HG02798 (cell line): ENCODE measurements around the gene DGKE.
A peak's percentile ranks its signal among the peaks of the same experiment; 100 is the strongest.

Experiments
- ATAC-seq: cut with Tn5 transposase; IDR thresholded peaks from one replicate; pipeline ENCODE4 v1.9.1; 2021; ENCODE audit warnings: mild to moderate bottlenecking; ENCODE audit not compliant: unreplicated experiment, poor library complexity

DGKE gene

DNA sequence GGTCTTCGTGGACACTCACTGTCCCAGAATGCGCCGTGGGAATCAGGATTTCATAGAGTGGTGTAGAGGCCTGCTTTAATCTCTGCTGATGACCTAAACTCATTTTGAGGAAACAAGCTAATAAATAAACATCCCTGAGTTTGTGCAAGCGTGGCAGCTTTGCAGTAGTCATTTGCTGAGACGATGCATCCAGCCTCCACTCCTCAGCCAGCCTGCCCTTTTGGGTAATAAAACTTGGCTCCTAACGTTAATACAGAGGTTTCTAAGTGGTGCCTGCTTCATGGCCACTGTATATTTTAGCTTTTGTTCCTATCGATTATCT lies 1.3 kb downstream of the DGKE start:
- ATAC-seq: no peak

DNA sequence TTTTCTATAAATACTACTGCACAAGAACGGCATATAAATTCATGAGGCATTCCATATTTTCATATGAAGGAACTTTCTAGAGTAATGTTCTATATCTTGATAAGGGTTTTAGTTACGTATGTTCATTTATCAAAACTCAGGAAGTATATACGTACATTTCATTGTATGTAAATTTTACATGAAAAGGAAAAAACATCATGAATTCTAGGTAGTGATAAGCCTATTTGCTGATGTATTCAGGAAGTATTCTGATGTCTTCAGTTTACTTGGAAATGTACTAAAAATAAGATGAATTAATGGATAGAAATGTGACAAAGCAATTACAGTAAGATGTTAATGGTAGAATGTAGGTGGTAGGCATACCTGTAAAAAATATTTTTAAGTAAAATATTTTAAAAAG lies 4.7 kb downstream of the DGKE start:
- no peak for ATAC-seq

DNA sequence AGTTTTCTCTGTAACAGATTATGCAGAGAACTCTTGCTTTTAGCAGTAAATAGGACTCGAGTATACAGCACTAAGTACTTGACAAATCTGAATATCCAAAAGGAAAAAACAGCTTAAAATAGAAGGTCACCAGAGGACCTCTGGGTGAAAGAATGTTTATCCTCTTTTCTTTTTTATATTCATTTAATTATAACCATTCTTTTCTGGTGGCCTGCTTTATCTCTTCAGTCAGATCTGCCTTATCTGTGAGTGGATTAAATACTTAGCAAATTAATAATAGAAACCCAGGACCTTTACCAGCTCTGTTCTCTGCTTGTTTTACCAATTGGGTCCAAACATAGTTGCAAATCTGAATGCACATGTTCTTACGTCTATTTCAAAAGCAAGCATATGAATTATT lies 8.6 kb downstream of the DGKE start:
- ATAC-seq: no peak

DNA sequence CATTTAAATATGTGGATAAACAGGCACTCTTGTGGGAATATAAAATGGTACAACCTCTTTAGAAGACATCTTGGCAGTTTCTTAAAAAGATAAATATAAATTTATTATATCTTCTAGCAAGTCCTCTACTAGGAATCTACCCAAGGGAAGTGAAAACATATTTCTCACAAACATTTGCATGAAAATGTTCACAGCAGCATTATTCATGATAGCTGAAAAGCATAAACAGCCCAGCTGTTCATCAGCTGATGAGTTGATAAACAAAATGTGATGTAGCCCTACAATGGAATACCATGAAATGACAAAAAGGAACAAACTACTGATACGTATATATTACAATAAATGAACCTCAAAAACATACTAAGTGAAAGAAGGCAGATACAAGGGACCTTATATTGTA lies 12.0 kb downstream of the DGKE start:
- peak; percentile 49 for ATAC-seq

DNA sequence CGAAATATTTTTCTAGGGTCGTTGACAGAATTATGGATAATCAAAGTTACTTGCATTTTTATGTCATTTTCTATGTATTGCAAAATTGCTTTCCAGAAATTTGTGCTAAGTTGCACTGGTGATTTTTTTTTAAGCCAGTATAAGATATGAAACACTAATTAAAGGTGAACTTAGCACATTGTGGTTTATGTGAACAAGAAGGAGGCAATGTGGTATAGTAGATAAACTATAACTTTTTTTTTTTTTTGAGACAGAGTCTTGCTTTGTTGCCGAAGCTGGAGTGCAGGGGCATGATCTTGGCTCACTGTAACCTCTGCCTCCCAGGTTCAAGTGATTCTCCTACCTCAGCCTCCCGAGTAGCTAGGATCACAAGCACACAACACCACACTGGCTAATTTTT lies 13.2 kb downstream of the DGKE start:
- no peak for ATAC-seq

DNA sequence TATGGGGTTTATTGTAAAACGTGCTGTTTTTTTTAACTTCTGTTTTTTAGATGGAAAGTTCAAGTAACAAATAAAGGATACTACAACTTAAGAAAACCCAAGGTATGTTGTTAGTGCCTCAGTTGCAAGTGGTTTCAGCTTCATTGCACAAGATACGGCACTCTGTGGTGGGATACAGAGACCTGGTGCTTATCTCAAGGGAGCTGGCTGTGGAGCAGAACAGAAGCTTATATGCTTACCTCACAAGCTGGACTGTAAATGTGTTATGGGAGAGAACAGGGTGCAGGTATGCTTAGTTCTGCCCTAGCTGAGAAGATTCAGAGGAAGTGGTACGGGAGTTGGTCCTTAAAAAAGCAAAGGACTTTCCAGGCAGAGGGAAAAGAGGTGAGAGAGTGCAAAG lies 15.2 kb downstream of the DGKE start:
- no peak for ATAC-seq

DNA sequence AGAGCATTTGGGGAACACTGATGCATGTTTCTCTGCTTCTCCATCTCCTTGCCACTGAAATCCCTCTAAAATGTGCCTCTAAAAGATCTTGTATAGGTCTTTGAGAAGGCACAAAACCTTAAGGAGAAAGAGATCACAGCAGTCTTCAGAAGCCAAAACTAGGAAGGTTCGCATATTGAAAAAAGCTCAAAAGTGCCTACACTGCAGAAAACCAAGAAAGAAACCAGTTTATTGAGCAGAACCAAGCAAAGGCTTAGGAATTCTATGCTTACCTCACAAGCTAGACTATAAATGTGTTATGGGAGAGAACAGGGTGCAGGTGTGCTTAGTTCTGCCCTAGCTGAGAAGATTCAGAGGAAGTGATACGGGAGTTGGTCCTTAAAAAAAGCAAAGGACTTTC lies 16.6 kb downstream of the DGKE start:
- ATAC-seq: no peak

DNA sequence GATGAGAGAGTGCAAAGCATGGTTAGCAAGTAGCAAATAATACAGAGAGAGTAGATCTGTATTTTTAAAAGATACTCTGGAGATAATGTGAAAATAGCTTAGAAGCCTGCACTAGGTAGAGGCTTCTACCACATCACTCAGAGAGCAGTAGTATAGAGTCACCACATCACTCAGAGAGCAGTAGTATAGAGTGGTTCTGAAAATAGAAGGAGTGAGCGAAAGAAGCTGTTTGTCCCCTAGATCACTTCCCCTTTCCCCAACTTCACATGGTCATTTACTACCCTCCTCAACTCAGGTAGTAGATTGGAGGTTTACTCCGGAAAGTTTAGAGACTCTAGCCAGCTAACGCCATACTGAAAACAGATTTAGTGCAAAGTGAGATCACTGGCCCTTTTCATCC lies 17.1 kb downstream of the DGKE start:
- ATAC-seq: no peak

DNA sequence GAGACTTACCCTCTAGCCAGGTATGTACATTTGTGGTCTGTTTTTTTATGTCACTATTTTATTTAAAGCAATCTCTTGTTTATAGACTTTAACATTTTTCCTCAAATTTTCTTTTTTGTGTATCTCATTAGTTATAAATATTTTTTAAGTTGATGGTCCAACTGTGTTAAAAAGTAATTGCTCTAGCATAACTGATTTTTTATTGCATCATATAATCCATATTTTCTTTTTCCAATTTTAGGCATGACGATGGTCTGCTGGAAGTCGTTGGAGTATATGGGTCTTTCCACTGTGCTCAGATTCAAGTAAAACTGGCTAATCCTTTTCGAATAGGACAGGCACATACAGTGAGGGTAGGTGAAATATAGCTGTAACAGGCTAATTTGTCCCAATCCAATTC lies 27.9 kb downstream of the DGKE start:
- no peak for ATAC-seq

DNA sequence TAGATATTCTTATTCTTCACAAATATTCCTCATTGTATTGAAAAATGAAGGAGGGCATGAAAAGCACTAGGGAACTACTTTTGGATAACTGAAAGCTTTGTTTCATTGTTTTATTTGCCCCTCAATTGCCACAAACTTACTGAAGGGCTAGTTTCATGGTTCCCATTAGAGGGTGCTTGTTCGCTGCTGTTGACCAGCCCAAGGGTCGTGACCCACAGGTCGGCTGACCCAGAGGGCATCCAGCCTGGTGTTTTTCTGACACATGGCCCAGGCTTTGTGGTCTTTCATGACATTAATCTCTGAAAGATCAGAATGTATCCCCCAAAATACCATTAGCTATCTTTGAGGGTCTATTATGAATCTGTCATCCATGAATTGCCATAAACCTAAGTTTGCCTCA lies 30.0 kb downstream of the DGKE start:
- no peak for ATAC-seq

DNA sequence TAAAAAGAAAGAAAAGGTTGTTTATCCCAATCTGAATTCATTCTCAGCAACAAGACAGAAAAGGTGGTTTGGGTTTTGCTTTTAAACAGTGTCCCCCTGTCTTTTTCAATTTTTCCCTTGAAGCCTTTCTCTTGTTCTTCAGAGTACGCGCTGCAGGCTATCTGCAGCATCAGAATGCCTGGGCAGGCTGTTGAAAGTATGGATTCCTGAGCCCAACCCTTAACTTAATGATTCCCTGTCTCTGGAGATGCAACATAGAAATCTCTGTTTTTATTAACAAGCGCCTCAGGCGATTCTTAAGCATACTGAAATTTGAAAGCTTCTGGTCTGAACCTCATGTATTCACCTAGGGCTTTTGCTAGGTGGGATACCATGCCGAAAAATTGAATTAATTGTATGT lies 32.1 kb downstream of the DGKE start:
- no peak for ATAC-seq

DNA sequence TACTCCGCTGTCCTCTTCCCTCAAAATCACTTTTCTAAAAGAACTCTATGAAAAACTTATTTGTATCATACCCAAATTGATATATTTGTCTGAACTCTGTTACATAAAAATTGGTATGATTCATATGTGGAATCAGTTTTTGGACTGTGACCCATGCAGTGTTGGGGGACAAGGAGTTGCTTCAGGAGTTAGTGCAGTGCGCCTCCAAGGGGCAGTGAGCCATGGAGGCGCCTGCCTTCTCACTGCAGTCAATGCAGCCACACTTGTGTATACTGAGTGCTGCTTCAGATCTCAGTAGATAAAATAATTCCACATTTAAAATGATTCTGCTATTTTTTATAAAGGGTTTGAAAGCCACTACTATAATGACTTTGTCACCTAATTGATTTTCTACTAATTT lies 32.5 kb downstream of the DGKE start:
- no peak for ATAC-seq

DNA sequence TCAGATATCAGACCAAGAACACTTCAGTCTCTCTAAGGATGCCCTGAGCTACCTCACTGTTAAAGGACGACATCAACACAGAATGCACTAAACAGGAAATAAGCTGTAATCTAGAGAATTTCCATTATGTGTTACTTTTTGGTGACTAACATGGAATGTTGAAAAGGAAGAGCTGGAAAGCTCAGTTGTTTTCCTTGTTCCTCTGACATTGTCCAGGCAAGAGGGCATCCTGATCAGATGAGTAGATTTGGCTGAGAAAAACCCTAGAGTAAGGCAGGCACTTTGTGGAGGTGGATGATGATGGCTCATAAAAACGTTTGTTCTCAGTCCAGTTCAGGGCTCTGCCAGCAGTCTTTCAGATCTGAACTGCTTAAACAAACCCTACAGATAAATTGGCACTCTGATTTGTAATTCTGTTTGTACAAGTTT lies 34.0 kb downstream of the DGKE start:
- ATAC-seq: no peak

DNA sequence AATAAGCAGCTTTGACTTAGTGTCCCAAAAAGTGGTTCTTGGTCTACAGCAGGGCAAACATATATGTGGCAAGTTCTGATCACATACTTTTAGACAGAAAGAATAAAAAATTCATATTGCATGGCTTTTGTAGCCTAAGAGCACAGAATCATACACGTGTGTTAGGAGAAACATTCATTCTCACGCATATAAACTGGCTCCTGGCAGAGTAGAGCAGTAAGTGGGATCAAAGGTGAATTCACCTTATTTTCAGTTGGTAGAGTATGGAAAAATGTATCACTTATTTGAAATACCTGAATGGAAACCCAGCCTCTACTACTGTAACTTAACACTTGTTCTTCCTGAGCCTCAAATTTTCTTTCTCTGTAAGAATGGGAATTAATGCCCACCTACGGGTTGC lies 34.8 kb downstream of the DGKE start:
- no peak for ATAC-seq

DNA sequence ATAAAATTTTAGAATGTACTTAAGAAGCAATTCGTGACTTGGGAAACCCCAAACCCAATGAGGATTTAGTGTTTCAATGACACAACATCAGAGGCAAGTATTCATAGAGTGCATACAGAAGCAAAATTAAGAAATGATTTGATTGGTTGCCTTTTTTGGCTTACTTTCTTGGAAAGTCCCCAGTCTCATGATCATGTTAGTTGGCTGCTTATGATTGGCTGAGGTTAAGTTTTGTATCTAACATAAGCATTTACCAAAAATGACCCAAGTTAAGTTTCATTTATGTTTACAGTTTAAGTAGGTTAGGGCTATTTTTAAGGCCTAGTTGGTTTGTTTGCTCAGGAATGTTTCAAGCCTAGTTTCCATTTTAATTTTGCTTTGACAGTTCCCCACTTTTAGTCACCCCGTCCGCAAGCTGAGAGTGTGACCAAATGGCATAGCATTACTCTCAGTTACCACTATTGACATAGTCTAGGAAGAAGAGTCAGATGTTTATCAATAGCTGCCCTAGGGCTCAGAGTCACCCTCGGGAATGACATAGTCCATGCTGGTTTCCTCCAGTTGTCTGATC lies 36.2 kb downstream of the DGKE start:
- no peak for ATAC-seq

DNA sequence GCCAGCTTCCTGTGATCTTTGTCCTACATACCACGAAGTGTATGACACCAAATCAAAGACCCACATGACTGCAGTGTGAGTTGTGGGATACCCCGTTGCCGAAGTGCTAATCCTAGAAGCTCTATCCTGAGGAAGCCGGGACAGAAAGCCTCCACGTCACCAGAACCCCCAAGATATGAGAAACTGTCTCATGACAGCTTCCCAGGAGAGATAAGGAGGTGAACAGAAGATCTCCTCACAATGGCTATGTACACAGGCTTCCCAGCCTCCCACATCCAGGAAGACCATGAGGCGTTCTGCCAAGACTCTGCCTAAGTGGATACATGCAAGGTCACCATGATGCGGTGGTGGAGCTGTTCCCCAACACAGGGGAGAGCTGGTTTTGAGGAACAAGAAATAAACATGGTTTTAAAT lies 42.8 kb downstream of the DGKE start:
- no peak for ATAC-seq

DNA sequence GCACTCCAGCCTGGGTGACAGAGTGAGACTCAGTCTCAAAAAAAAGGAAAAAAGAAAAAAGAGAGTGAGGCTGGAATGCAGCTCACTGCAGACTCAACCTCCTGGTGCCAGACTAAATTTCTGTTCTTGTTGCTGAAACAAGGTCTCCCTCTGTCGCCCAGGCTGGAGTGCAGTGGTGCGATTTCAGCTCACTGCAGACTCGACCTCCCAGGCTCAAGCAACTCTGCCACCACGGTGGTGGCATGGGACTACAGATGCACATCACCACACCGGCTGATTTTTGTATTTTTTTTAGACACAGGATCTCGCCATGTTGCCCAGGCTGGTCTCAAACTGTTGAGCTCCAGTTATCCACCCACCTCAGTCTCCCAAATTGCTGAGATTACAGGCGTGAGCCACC lies 45.3 kb downstream of the DGKE start:
- no peak for ATAC-seq

DNA sequence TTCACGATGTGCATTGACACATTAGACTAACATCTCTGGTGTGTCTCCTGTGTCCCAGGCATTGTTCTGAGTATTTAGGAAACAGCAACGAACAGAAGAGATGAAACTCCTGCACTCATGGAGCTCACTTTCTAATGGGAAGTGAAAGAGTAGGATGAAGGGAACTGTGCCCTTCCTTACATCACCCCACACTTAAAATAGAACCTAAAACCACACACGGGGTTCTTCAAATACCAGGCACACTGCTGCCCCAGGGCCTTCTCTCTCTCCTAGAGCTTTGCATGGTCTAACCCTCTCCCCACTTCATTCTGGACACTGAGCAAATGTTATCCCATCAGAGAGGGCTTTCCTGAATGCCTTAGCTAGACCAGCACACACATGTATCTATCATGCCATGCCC lies 46.2 kb downstream of the DGKE start:
- no peak for ATAC-seq

DNA sequence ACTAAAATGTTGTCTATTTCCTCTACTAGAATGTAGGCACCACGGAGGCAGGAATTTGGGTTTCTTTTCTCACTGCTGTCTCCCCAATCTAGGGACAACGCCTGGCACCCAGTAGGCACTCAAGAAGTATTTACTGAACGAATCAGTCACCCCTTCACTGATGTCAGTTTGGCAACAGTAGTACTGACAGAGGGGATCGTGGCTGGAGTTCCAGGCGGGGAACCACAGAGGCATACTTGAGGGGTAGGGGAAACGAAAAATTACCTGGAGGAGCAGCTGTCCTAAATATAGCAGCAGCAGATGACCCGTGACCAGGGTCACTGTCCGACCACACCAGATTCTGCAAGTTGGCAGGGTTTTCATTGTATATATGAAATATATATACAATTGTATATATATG lies 46.6 kb downstream of the DGKE start:
- ATAC-seq: no peak

DNA sequence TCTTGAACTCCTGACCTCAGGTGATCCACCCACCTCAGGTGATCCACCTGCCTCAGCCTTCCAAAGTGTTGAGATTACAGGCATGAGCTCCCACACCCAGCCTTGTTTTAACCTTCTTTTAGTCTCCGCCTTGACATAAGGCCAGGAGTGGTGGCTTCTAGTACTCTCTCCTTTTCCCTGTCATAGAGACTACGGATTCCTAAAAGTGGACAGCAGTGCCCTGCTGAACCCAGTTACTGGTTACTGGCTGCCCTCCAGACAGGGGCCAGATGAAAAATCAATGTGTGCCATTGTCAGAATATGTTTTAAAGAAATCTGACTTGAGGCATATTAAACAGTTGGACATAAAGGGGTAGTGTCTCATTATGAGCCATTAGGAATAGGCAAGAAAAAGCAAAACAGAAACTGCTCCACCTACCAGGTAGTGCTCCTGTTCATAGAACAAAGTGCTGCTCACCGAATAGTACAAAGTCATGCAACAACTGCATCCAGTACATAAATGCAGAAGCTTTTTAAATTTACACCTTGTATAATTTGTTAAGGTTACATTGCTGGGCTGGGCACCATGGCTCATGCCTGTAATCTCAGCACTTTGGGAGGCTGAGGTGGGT lies 47.8 kb downstream of the DGKE start:
- ATAC-seq: no peak

DNA sequence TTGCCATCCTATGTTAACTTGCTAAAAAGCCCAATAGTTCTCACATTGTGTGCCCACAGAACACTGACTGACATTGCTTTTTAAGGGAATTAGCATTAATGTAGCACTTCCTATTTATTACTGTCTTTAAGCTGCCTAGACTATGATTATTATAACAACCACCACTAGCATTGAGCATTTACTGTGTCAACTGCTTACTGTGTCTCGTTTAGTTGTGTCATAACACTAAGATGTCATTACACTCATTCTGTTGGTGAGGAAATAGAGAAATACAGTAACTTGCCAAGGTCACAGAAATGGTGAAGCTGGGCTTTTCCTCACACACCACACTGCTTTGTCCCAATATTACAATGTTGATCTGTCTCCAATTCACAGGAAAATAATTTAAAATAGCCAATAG lies 49.7 kb downstream of the DGKE start:
- no peak for ATAC-seq

DNA sequence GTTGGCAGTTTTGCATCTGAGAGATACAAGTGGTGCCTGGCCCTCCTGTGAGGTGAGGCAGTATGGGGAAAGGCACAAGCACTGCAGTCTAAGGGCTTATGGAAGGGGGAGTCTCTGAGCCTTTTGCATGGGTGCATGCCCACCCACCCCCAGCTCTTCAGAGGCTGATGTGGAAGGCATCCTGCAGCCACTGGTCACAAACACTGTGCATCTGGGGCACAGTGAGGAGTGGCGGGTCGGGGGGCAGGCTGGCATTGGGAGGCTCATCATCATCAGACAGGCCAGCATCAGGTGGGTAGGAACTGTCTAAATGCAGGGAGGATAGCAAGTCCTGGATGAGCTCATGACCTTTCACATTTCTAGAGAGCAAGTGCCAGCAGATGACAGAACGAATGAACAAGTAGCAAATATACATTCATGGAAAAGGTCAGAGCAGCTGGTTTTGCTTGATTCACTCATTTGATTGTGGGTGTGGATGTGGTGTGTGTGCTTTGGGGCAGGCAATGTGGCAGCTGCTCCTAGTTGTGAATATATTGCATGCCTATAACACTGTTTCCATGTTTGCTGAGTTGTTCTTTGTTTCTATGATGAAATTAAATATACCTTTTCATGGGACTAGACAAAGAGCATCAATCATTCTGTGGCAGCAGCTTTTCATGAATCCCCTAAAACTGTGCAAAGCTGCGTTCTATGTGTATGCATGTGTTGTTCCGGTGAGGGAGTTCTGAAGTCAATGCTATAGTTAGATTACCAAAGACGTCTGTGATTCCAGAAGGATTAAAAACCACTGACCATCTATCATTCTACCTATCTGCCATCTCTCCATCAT lies 50.7 kb downstream of the DGKE start:
- ATAC-seq: no peak
